H9 (cell line): ENCODE data around the gene TAF8. TPM values are rescaled to one million over a fixed set of nuclear protein-coding genes. Genes with fewer than 3 reads are reported as not detected.

Source experiments
- DNase-seq: peaks from one replicate; pipeline ENCODE4 v3.0.0-alpha.2; 2017
- H2AFZ ChIP-seq: one replicate; pipeline ENCODE4 v1.6.1; 2013; ENCODE audit warnings: mild to moderate bottlenecking, low read length, control low read depth, moderate library complexity
- H2AK5ac ChIP-seq: 2 replicates; pipeline ENCODE4 v1.6.1; 2013; ENCODE audit warnings: low read length, control low read depth, mixed read lengths; ENCODE audit not compliant: insufficient read length
- H2BK120ac ChIP-seq: one replicate; pipeline ENCODE4 v1.6.1; 2013; ENCODE audit warnings: low read depth, mild to moderate bottlenecking, low read length, control low read depth, inconsistent platforms; ENCODE audit not compliant: poor library complexity, severe bottlenecking
- H2BK12ac ChIP-seq: 2 replicates; pipeline ENCODE4 v1.6.1; 2013; ENCODE audit warnings: low read length, control low read depth, mixed read lengths, low read depth; ENCODE audit not compliant: insufficient read length
- H2BK15ac ChIP-seq: 2 replicates; pipeline ENCODE4 v1.6.1; 2013; ENCODE audit warnings: low read depth, low read length, control low read depth
- H2BK20ac ChIP-seq: one replicate; pipeline ENCODE4 v1.6.1; 2013; ENCODE audit warnings: low read depth, mild to moderate bottlenecking, low read length, control low read depth, inconsistent platforms; ENCODE audit not compliant: poor library complexity, severe bottlenecking
- H2BK5ac ChIP-seq: 2 replicates; pipeline ENCODE4 v1.6.1; 2013; ENCODE audit warnings: low read length, control low read depth, mixed read lengths; ENCODE audit not compliant: insufficient read length
- H3K14ac ChIP-seq: 2 replicates; pipeline ENCODE4 v1.6.1; 2013; ENCODE audit warnings: low read length, control low read depth; ENCODE audit not compliant: insufficient read depth
- H3K18ac ChIP-seq: 2 replicates; pipeline ENCODE4 v1.6.1; 2013; ENCODE audit warnings: low read depth, mild to moderate bottlenecking, mixed read lengths, low read length, control low read depth; ENCODE audit not compliant: insufficient read length
- H3K23ac ChIP-seq: 2 replicates; pipeline ENCODE4 v1.6.1; 2013; ENCODE audit warnings: low read length, control low read depth, mixed read lengths, low read depth; ENCODE audit not compliant: insufficient read length
- H3K23me2 ChIP-seq: 2 replicates; pipeline ENCODE4 v1.6.1; 2013; ENCODE audit warnings: low read depth, mild to moderate bottlenecking, mixed read lengths, low read length, control low read depth; ENCODE audit not compliant: insufficient read length, poor library complexity, severe bottlenecking
- H3K27ac ChIP-seq: 2 replicates; pipeline ENCODE4 v1.5.1; 2013; ENCODE audit warnings: low read length, control low read depth, mixed read lengths, low read depth; ENCODE audit not compliant: insufficient read length
- H3K27me3 ChIP-seq: 2 replicates; pipeline ENCODE4 v1.6.1; 2013; ENCODE audit warnings: low read length, control low read depth, inconsistent platforms; ENCODE audit not compliant: insufficient read depth
- H3K4ac ChIP-seq: 2 replicates; pipeline ENCODE4 v1.6.1; 2013; ENCODE audit warnings: low read depth, mild to moderate bottlenecking, control low read depth, inconsistent platforms, low read length, moderate library complexity
- H3K4me1 ChIP-seq: 2 replicates; pipeline ENCODE4 v1.6.1; 2013; ENCODE audit warnings: low read length, control low read depth, inconsistent platforms; ENCODE audit not compliant: insufficient read depth
- H3K4me2 ChIP-seq: 2 replicates; pipeline ENCODE4 v1.6.1; 2013; ENCODE audit warnings: low read length, control low read depth, mixed read lengths; ENCODE audit not compliant: insufficient read length, insufficient read depth
- H3K56ac ChIP-seq: 2 replicates; pipeline ENCODE4 v1.6.1; 2013; ENCODE audit warnings: low read depth, mild to moderate bottlenecking, mixed read lengths, low read length, control low read depth; ENCODE audit not compliant: insufficient read length
- H3K79me1 ChIP-seq: 2 replicates; pipeline ENCODE4 v1.6.1; 2013; ENCODE audit warnings: low read depth, mild to moderate bottlenecking, moderate library complexity, low read length, control low read depth, inconsistent platforms; ENCODE audit not compliant: insufficient read depth, poor library complexity, severe bottlenecking
- H3K79me2 ChIP-seq: 2 replicates; pipeline ENCODE4 v1.6.1; 2013; ENCODE audit warnings: low read length, control low read depth, inconsistent platforms; ENCODE audit not compliant: insufficient read depth
- H3K9ac ChIP-seq: 2 replicates; pipeline ENCODE4 v1.6.1; 2013; ENCODE audit warnings: low read length, control low read depth, mixed read lengths; ENCODE audit not compliant: insufficient read length; ENCODE audit errors: extremely low read depth
- H3K9me3 ChIP-seq: one replicate; pipeline ENCODE4 v1.6.1; 2013; ENCODE audit warnings: low read depth, low read length, inconsistent platforms; ENCODE audit not compliant: control insufficient read depth
- H3T11ph ChIP-seq: one replicate; pipeline ENCODE4 v1.6.1; 2013; ENCODE audit warnings: mild to moderate bottlenecking, low read length, control low read depth, inconsistent platforms
- H4K20me1 ChIP-seq: one replicate; pipeline ENCODE4 v1.6.1; 2013; ENCODE audit not compliant: control insufficient read depth, insufficient read length, insufficient read depth
- H4K5ac ChIP-seq: 2 replicates; pipeline ENCODE4 v1.6.1; 2013; ENCODE audit warnings: low read depth, mild to moderate bottlenecking, mixed read lengths, low read length, control low read depth; ENCODE audit not compliant: insufficient read length
- H4K8ac ChIP-seq: replicated peaks from 2 replicates; pipeline ENCODE4 v1.6.1; 2013; ENCODE audit warnings: low read length, control low read depth, mixed read lengths, low read depth; ENCODE audit not compliant: insufficient read length
- H4K91ac ChIP-seq: 2 replicates; pipeline ENCODE4 v1.6.1; 2013; ENCODE audit warnings: low read depth, mild to moderate bottlenecking, moderate library complexity, mixed read lengths, low read length, control low read depth; ENCODE audit not compliant: insufficient read length
- H3K27ac Mint-ChIP-seq, 3 experiments: 2 replicates in 2 of 3; 3 replicates in 1 of 3; pipeline ENCODE4 v1.8.0; 2020 to 2021; ENCODE audit warnings: mixed read lengths in 3 of 3, mild to moderate bottlenecking in 1 of 3, moderate library complexity in 1 of 3
- H3K27me3 Mint-ChIP-seq: 2 replicates; pipeline ENCODE4 v1.8.0; 2021; ENCODE audit warnings: low read depth, mild to moderate bottlenecking, moderate library complexity, mixed read lengths
- H3K36me3 Mint-ChIP-seq, 3 experiments: 2 replicates in 2 of 3; 3 replicates in 1 of 3; pipeline ENCODE4 v1.8.0; 2020 to 2021; ENCODE audit warnings: low read depth in 3 of 3, mixed read lengths in 3 of 3; ENCODE audit not compliant: insufficient read depth in 1 of 3
- H3K4me1 Mint-ChIP-seq, 2 experiments: 2 replicates each; pipeline ENCODE4 v1.8.0; 2020; ENCODE audit warnings: mixed read lengths in 2 of 2
- H3K4me3 Mint-ChIP-seq, 2 experiments: 2 replicates in 1 of 2; 3 replicates in 1 of 2; pipeline ENCODE4 v1.8.0; 2020 to 2021; ENCODE audit warnings: mild to moderate bottlenecking in 2 of 2, mixed read lengths in 2 of 2, moderate library complexity in 1 of 2
- H3K9me3 Mint-ChIP-seq, 2 experiments: 2 replicates in 1 of 2; 3 replicates in 1 of 2; pipeline ENCODE4 v1.8.0; 2020; ENCODE audit warnings: mild to moderate bottlenecking in 2 of 2, mixed read lengths in 2 of 2, moderate library complexity in 1 of 2
- WGBS: extraction: QIAGEN DNeasy Blood & Tissue Kit; methylation state at CpG from one replicate; pipeline ENCODE4 v1.1.7; 2013; ENCODE audit warnings: missing lambda C conversion rate, low lambda C conversion rate, mixed read lengths; ENCODE audit not compliant: insufficient read length; ENCODE audit errors: extremely low coverage; 5-methylcytosine and 5-hydroxymethylcytosine counted together
- total RNA-seq: library from RNA; stranded (reverse); gene quantifications from 2 replicates; pipeline ENCODE4 v1.2.1, GENCODE V29; 2021
- TF ChIP-seq, protein P1 (sequence below): fragments of 200-600 bp; sonication (generic); conservative IDR thresholded peaks from 3 replicates; pipeline ENCODE4 v1.8.0; 2021; ENCODE audit warnings: antibody characterized with exemption, mild to moderate bottlenecking

TAF8 gene
- total RNA-seq, 1 experiment from 2014 or later, result 30.4 TPM

DNA sequence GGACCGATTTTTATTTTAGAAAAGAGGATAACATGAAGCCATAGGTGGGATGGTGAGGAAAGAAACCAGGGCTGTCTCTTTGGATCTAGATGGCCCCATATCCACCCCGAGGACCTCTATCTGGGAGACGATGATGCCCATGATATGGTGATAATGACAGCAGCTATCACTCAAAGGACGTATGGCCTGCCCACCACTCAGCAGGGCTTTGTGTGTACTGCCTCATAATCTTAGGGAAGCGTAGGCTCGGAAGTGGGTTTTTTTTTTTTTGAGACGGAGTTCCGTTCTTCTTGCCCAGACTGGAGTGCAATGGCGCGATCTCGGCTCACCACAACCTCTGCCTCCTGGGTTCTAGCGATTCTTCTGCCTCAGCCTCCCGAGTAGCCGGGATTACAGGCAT lies 8.2 kb upstream of the TAF8 start:
- Histone ChIP-seq H2BK20ac (no peak overlapping the region), H2BK12ac (no peak overlapping the region), H3K27ac (no peak overlapping the region), H3K9ac (no peak overlapping the region), H2BK15ac (no peak overlapping the region), H2BK120ac (no peak overlapping the region), H3K4me1 (peaks cover 3% of the 10 kb centered on the region; the same call in 1 of the 2 replicates), H4K5ac (no peak overlapping the region), H3K79me1 (no peaks in the 10 kb centered on the region), H3K4ac (no peak overlapping the region), H2BK5ac (no peak overlapping the region), H3K27me3 (peaks cover 25% of the 10 kb centered on the region), H4K8ac (no peak overlapping the region), H3K23me2 (peaks cover 3% of the 10 kb centered on the region), H3K4me2 (no peak overlapping the region), H3K56ac (no peak overlapping the region), H3K14ac (no peak overlapping the region), H3T11ph (no peak overlapping the region), H3K9me3 (no peaks in the 10 kb centered on the region), H2AK5ac (no peak overlapping the region), H3K79me2 (no peaks in the 10 kb centered on the region), H3K23ac (no peak overlapping the region), H2AFZ (no peak overlapping the region), H4K20me1 (peaks cover 2% of the 10 kb centered on the region), H3K18ac (no peak overlapping the region), H4K91ac (no peak overlapping the region)
- H3K27ac Mint-ChIP-seq, result no peak overlapping the region
- WGBS, result no CpG with 5 or more reads among the region's 14 CpGs
- no peak for DNase-seq
- H3K27me3 Mint-ChIP-seq, result peaks cover 62% of the 10 kb centered on the region
- TF ChIP-seq, protein P1, sequence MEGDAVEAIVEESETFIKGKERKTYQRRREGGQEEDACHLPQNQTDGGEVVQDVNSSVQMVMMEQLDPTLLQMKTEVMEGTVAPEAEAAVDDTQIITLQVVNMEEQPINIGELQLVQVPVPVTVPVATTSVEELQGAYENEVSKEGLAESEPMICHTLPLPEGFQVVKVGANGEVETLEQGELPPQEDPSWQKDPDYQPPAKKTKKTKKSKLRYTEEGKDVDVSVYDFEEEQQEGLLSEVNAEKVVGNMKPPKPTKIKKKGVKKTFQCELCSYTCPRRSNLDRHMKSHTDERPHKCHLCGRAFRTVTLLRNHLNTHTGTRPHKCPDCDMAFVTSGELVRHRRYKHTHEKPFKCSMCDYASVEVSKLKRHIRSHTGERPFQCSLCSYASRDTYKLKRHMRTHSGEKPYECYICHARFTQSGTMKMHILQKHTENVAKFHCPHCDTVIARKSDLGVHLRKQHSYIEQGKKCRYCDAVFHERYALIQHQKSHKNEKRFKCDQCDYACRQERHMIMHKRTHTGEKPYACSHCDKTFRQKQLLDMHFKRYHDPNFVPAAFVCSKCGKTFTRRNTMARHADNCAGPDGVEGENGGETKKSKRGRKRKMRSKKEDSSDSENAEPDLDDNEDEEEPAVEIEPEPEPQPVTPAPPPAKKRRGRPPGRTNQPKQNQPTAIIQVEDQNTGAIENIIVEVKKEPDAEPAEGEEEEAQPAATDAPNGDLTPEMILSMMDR, result no peak
- no peaks in the 10 kb centered on the region; a peak in 1 of 5 replicates for H3K9me3 Mint-ChIP-seq
- H3K4me1 Mint-ChIP-seq, result peaks cover 35 to 48% of the 10 kb centered on the region in 2 experiments
- no peak overlapping the region for H3K4me3 Mint-ChIP-seq
- no peaks in the 10 kb centered on the region; a peak in 2 of 7 replicates for H3K36me3 Mint-ChIP-seq
